H1 (cell line): ENCODE results near the gene FCRL5. TPM values are rescaled to one million over a fixed set of nuclear protein-coding genes. Genes with fewer than 3 reads are reported as not detected.

Experiments used
- CTCF ChIA-PET: fragments of 300-600 bp; sonication (Branson Sonifier 250); formaldehyde crosslinking; loops from one replicate; lab custom pipeline; 2021; ENCODE audit not compliant: partially characterized antibody; lab: Charles Lee
- POLR2A ChIA-PET: fragments of 300-600 bp; sonication (Branson Sonifier 250); formaldehyde crosslinking; loops from one replicate; lab custom pipeline; 2021; ENCODE audit warnings: inconsistent platforms; ENCODE audit not compliant: partially characterized antibody; lab: Charles Lee
- DNase-seq, 2 experiments: peaks; one replicate each; pipeline versions ENCODE4 v3.0.0 to v3.0.0-alpha.2; 2010 to 2022; ENCODE audit warnings: low spot score in 2 of 2, low read depth in 1 of 2, mixed read lengths in 1 of 2
- FAIRE-seq: peaks from 2 replicates; lab custom pipeline; 2011; peaks lifted over from hg19 to GRCh38; lab: Jason Lieb, UNC
- H2AFZ ChIP-seq: 2 replicates; pipeline ENCODE4 v1.8.1; 2012; ENCODE audit warnings: low read length, inconsistent platforms
- H2AK5ac ChIP-seq: 2 replicates; pipeline ENCODE4 v1.6.1; 2013; ENCODE audit warnings: low read depth, low read length
- H2BK120ac ChIP-seq: replicated peaks from 2 replicates; pipeline ENCODE3; 2013; ENCODE audit warnings: low read depth, low read length, inconsistent platforms
- H2BK12ac ChIP-seq: 2 replicates; pipeline ENCODE4 v1.6.1; 2013; ENCODE audit warnings: low read depth, low read length
- H2BK15ac ChIP-seq: 2 replicates; pipeline ENCODE4 v1.6.1; 2013; ENCODE audit warnings: low read length
- H2BK20ac ChIP-seq: 2 replicates; pipeline ENCODE4 v1.6.1; 2013; ENCODE audit warnings: low read length
- H2BK5ac ChIP-seq: 2 replicates; pipeline ENCODE4 v1.6.1; 2013; ENCODE audit warnings: low read depth, low read length
- H3K14ac ChIP-seq: 2 replicates; pipeline ENCODE4 v1.6.1; 2013; ENCODE audit warnings: inconsistent platforms; ENCODE audit not compliant: insufficient read length
- H3K18ac ChIP-seq: 2 replicates; pipeline ENCODE4 v1.6.1; 2013; ENCODE audit warnings: low read length; ENCODE audit errors: extremely low read depth
- H3K23ac ChIP-seq: 2 replicates; pipeline ENCODE4 v1.6.1; 2013; ENCODE audit warnings: inconsistent platforms; ENCODE audit not compliant: insufficient read length
- H3K23me2 ChIP-seq: 2 replicates; pipeline ENCODE4 v1.6.1; 2013; ENCODE audit warnings: low read depth, low read length
- H3K27ac ChIP-seq: 2 replicates; pipeline ENCODE4 v1.6.1; 2011; ENCODE audit warnings: low read depth, low read length, inconsistent platforms
- H3K27me3 ChIP-seq, 4 experiments: replicated peaks in 1 of 4; 1 replicate in 1 of 4; 2 replicates in 3 of 4; pipeline versions ENCODE4 v1.6.1 to v1.8.1; 2011 to 2013; ENCODE audit warnings: low read length in 3 of 4, mild to moderate bottlenecking in 3 of 4, inconsistent platforms in 2 of 4, mixed read lengths in 2 of 4, moderate library complexity in 1 of 4; ENCODE audit not compliant: control insufficient read depth in 3 of 4, insufficient read depth in 3 of 4; ENCODE audit errors: extremely low read depth in 1 of 4
- H3K36me3 ChIP-seq, 4 experiments: 2 replicates each; pipeline versions ENCODE4 v1.6.1 to v1.8.1; 2011 to 2013; ENCODE audit warnings: mild to moderate bottlenecking in 4 of 4, low read length in 3 of 4, moderate library complexity in 2 of 4, control low read depth in 1 of 4, inconsistent platforms in 1 of 4; ENCODE audit not compliant: insufficient read depth in 4 of 4, control insufficient read depth in 2 of 4
- H3K4ac ChIP-seq: replicated peaks from 2 replicates; pipeline ENCODE3; 2013; ENCODE audit warnings: low read length, low read depth, mixed read lengths, inconsistent platforms; ENCODE audit not compliant: insufficient read length
- H3K4me1 ChIP-seq, 4 experiments: replicated peaks in 1 of 4; 1 replicate in 1 of 4; 2 replicates in 3 of 4; pipeline versions ENCODE4 v1.6.1 to v1.8.1; 2011 to 2013; ENCODE audit warnings: low read length in 3 of 4, inconsistent platforms in 2 of 4, mixed read lengths in 1 of 4; ENCODE audit not compliant: insufficient read depth in 4 of 4, control insufficient read depth in 3 of 4
- H3K4me2 ChIP-seq, 2 experiments: 2 replicates each; pipeline versions ENCODE4 v1.6.1 to v1.8.1; 2011 to 2013; ENCODE audit warnings: low read depth in 2 of 2, low read length in 2 of 2, control low read depth in 1 of 2, inconsistent platforms in 1 of 2, mild to moderate bottlenecking in 1 of 2; ENCODE audit not compliant: insufficient read depth in 1 of 2
- H3K4me3 ChIP-seq, 4 experiments: fragments of 200-600, 300-600 bp in 1 of 4; sonication (generic), shearing (Covaris generic), sonication (Bioruptor Twin) in 1 of 4; 2 replicates each; pipeline versions ENCODE4 v1.5.1 to v1.8.1; 2011 to 2016; ENCODE audit warnings: low read length in 4 of 4, low read depth in 3 of 4, control low read depth in 2 of 4, inconsistent platforms in 2 of 4, mild to moderate bottlenecking in 2 of 4, mixed read lengths in 1 of 4, moderate library complexity in 1 of 4; ENCODE audit not compliant: insufficient read depth in 2 of 4; ENCODE audit errors: extremely low read depth in 1 of 4
- H3K56ac ChIP-seq: replicated peaks from 2 replicates; pipeline ENCODE3; 2013; ENCODE audit warnings: low read depth, mild to moderate bottlenecking, mixed read lengths, low read length, inconsistent platforms; ENCODE audit not compliant: insufficient read length
- H3K79me1 ChIP-seq: 2 replicates; pipeline ENCODE4 v1.6.1; 2013; ENCODE audit warnings: low read depth, low read length, control low read depth
- H3K79me2 ChIP-seq, 2 experiments: 2 replicates each; pipeline versions ENCODE4 v1.6.1 to v1.8.1; 2012 to 2013; ENCODE audit warnings: low read length in 2 of 2, mild to moderate bottlenecking in 2 of 2, inconsistent platforms in 1 of 2; ENCODE audit not compliant: insufficient read depth in 2 of 2, control insufficient read depth in 1 of 2
- H3K9ac ChIP-seq, 4 experiments: replicated peaks in 1 of 4; 1 replicate in 1 of 4; 2 replicates in 3 of 4; pipeline versions ENCODE4 v1.6.1 to v1.8.1; 2011 to 2013; ENCODE audit warnings: low read depth in 3 of 4, low read length in 3 of 4, control low read depth in 2 of 4, mild to moderate bottlenecking in 2 of 4, moderate library complexity in 2 of 4, inconsistent platforms in 1 of 4; ENCODE audit errors: extremely low read depth in 1 of 4
- H3K9me3 ChIP-seq, 2 experiments: 2 replicates each; pipeline versions ENCODE4 v1.6.1 to v1.8.1; 2012 to 2013; ENCODE audit warnings: mild to moderate bottlenecking in 2 of 2, moderate library complexity in 2 of 2, control low read depth in 1 of 2, inconsistent platforms in 1 of 2, low read depth in 1 of 2, low read length in 1 of 2, mixed read lengths in 1 of 2; ENCODE audit not compliant: insufficient read depth in 2 of 2
- H4K20me1 ChIP-seq, 2 experiments: replicated peaks in 1 of 2; 2 replicates each; pipeline versions ENCODE3 to v1.8.1; 2011 to 2013; ENCODE audit warnings: inconsistent platforms in 2 of 2, low read length in 2 of 2, mild to moderate bottlenecking in 1 of 2; ENCODE audit not compliant: insufficient read depth in 2 of 2, control insufficient read depth in 1 of 2
- H4K5ac ChIP-seq: 2 replicates; pipeline ENCODE4 v1.6.1; 2013; ENCODE audit warnings: low read length, low read depth, mixed read lengths, inconsistent platforms; ENCODE audit not compliant: insufficient read length
- H4K8ac ChIP-seq: 2 replicates; pipeline ENCODE4 v1.8.0; 2013; ENCODE audit warnings: mild to moderate bottlenecking, moderate library complexity, low read length, inconsistent platforms; ENCODE audit not compliant: insufficient read depth; ENCODE audit errors: extremely low read depth
- H4K91ac ChIP-seq: replicated peaks from 2 replicates; pipeline ENCODE3; 2013; ENCODE audit warnings: low read length, mixed read lengths, inconsistent platforms; ENCODE audit not compliant: insufficient read length
- BACH1 ChIP-seq: IDR thresholded peaks from 2 replicates; pipeline ENCODE4 v1.6.1; 2012; ENCODE audit warnings: low read length, improper control_type of control experiment
- BCL11A ChIP-seq, 2 experiments: IDR thresholded peaks; one replicate each; pipeline ENCODE4 v1.6.1; 2011; ENCODE audit warnings: low read depth in 2 of 2, low read length in 2 of 2, mild to moderate bottlenecking in 2 of 2
- CHD2 ChIP-seq: IDR thresholded peaks from 2 replicates; pipeline ENCODE4 v1.6.1; 2012; ENCODE audit warnings: low read length, improper control_type of control experiment
- CTCF ChIP-seq, 3 experiments: IDR thresholded peaks; 1 replicate in 2 of 3; 2 replicates in 1 of 3; pipeline versions ENCODE4 v1.5.1 to v1.6.1; 2011; ENCODE audit warnings: low read length in 3 of 3, mild to moderate bottlenecking in 3 of 3, inconsistent platforms in 2 of 3, low read depth in 1 of 3, moderate library complexity in 1 of 3; ENCODE audit not compliant: insufficient read depth in 1 of 3; ENCODE audit errors: control extremely low read depth in 1 of 3
- GABPA ChIP-seq: IDR thresholded peaks from 2 replicates; pipeline ENCODE4 v1.6.1; 2011; ENCODE audit warnings: mild to moderate bottlenecking, low read length, moderate library complexity, borderline replicate concordance; ENCODE audit not compliant: insufficient read depth
- HDAC6 ChIP-seq: IDR thresholded peaks from one replicate; pipeline ENCODE4 v1.7.1; 2012; ENCODE audit warnings: low read depth, mild to moderate bottlenecking, inconsistent platforms, low read length, moderate library complexity
- KDM4A ChIP-seq: IDR thresholded peaks from one replicate; pipeline ENCODE4 v1.7.1; 2012; ENCODE audit warnings: low read depth, mild to moderate bottlenecking, moderate library complexity, low read length, inconsistent platforms; ENCODE audit not compliant: severe bottlenecking
- NANOG ChIP-seq: IDR thresholded peaks from 2 replicates; pipeline ENCODE4 v1.6.1; 2011; ENCODE audit warnings: low read length, low read depth, mild to moderate bottlenecking, inconsistent platforms; ENCODE audit not compliant: insufficient read depth, poor library complexity, severe bottlenecking
- POLR2A ChIP-seq, 2 experiments: IDR thresholded peaks; 1 replicate in 1 of 2; 2 replicates in 1 of 2; pipeline ENCODE4 v1.6.1; 2011; ENCODE audit warnings: low read depth in 2 of 2, low read length in 2 of 2, mild to moderate bottlenecking in 2 of 2; ENCODE audit errors: control extremely low read depth in 1 of 2
- POU5F1 ChIP-seq: IDR thresholded peaks from 2 replicates; pipeline ENCODE4 v1.6.1; 2011; ENCODE audit warnings: low read depth, mild to moderate bottlenecking, low read length, moderate library complexity
- RAD21 ChIP-seq, 2 experiments: IDR thresholded peaks in 1 of 2; conservative IDR thresholded peaks in 1 of 2; 2 replicates each; pipeline ENCODE4 v1.6.1; 2011; ENCODE audit warnings: low read depth in 2 of 2, low read length in 2 of 2, improper control_type of control experiment in 1 of 2, inconsistent platforms in 1 of 2, mild to moderate bottlenecking in 1 of 2, moderate library complexity in 1 of 2
- SRF ChIP-seq: IDR thresholded peaks from 2 replicates; pipeline ENCODE4 v1.6.1; 2011; ENCODE audit warnings: mild to moderate bottlenecking, low read depth, low read length, moderate library complexity
- TBP ChIP-seq: IDR thresholded peaks from 2 replicates; pipeline ENCODE4 v1.6.1; 2011; ENCODE audit warnings: low read depth, low read length, improper control_type of control experiment
- WGBS, 2 experiments: shearing (Covaris generic) in 1 of 2; methylation state at CpG; one replicate each; pipeline versions ENCODE4 v1.1.6 to v1.1.7; 2013 to 2015; ENCODE audit warnings: low lambda C conversion rate in 2 of 2, mixed read lengths in 2 of 2, inconsistent platforms in 1 of 2, low coverage in 1 of 2, missing lambda C conversion rate in 1 of 2; ENCODE audit not compliant: insufficient replicate concordance in 2 of 2, insufficient coverage in 1 of 2, insufficient read length in 1 of 2; ENCODE audit errors: extremely low coverage in 1 of 2, missing lambda C conversion rate in 1 of 2; 5-methylcytosine and 5-hydroxymethylcytosine counted together
- polyA plus RNA-seq, 7 experiments: library from polyadenylated mRNA; depleted of rRNA in 3 of 7; stranded (reverse) in 5 of 7; unstranded in 2 of 7; fragments of >200 nt in 5 of 7; fragments of 200-250 nt in 2 of 7; gene quantifications; 1 replicate in 5 of 7; 2 replicates in 1 of 7; 4 replicates in 1 of 7; pipeline versions ENCODE4 v1.2.1 to v1.2.3, GENCODE V29; 2011 to 2013; ENCODE audit warnings: missing spikeins in 2 of 7, mixed read lengths in 2 of 7
- total RNA-seq: library from RNA; stranded (reverse); fragmentation: NEBNext Ultra II Directional; extraction: Animal tissue kit (Norgen Biotek cat#: 25700); gene quantifications from 2 replicates; pipeline ENCODE4 v1.2.1, GENCODE V29; 2021

Gene FCRL5
- total and polyA plus RNA-seq, 2 of the 8 experiments (the other 6 are each of a cell fraction or from before 2014, with no cell fraction given): 1.0 to 2.6 TPM

- Histone ChIP-seq H2BK15ac (no peak overlapping the region), H2AFZ (no peak overlapping the region), H4K8ac (no peak overlapping the region), H2BK120ac (no peak overlapping the region), H3K4me2 (no peak overlapping the region), H3K27me3 (no peaks in the 10 kb centered on the region), H3K4me1 (peaks cover 0 to 2% (median 0%) of the 10 kb centered on the region in 4 experiments; a peak in 2 of 7 replicates), H4K20me1 (no peaks in the 10 kb centered on the region), H3K56ac (no peak overlapping the region), H2BK5ac (no peak overlapping the region), H3K4me3 (no peak overlapping the region), H2AK5ac (no peak overlapping the region), H3K9ac (no peak overlapping the region), H3K14ac (no peak overlapping the region), H3K36me3 (no peaks in the 10 kb centered on the region), H2BK12ac (no peak overlapping the region), H4K5ac (no peak overlapping the region), H3K79me1 (no peaks in the 10 kb centered on the region), H3K4ac (no peak overlapping the region), H3K23me2 (no peaks in the 10 kb centered on the region), H3K9me3 (no peaks in the 10 kb centered on the region), H3K23ac (no peak overlapping the region), H4K91ac (no peak overlapping the region), H3K18ac (no peak overlapping the region), H2BK20ac (no peak overlapping the region), H3K79me2 (no peaks in the 10 kb centered on the region), H3K27ac (no peak overlapping the region)
- DNase-seq: no peak
- 85% methylated on average over 1 of the region's 1 CpG; no CpG with 5 or more reads in 1 of the 2 experiments for WGBS, 2 experiments
- ChIA-PET CTCF (no interaction called here), POLR2A (no interaction called here)
- no peak for FAIRE-seq
- TF ChIP-seq KDM4A: no peak
- no peak for TF ChIP-seq RAD21 (IDR thresholded peaks at IDR 0.05 in 1 of 2, conservative IDR thresholded peaks at IDR 0.05 in 1 of 2; ENCODE audit: low read depth in 2 of 2, low read length in 2 of 2)
- TF ChIP-seq POLR2A (IDR thresholded peaks at IDR 0.05; ENCODE audit: control extremely low read depth in 1 of 2, low read depth in 2 of 2, low read length in 2 of 2): no peak
- TF ChIP-seq TBP: no peak
- TF ChIP-seq GABPA: no peak
- no peak for TF ChIP-seq BACH1
- TF ChIP-seq CHD2: no peak
- no peak for TF ChIP-seq CTCF (IDR thresholded peaks at IDR 0.05; ENCODE audit: control extremely low read depth in 1 of 3, insufficient read depth in 1 of 3, low read depth in 1 of 3, low read length in 3 of 3)
- no peak for TF ChIP-seq HDAC6
- TF ChIP-seq NANOG: no peak
- no peak for TF ChIP-seq POU5F1
- no peak for TF ChIP-seq SRF
- no peak for TF ChIP-seq BCL11A (IDR thresholded peaks at IDR 0.05; ENCODE audit: low read depth in 2 of 2, low read length in 2 of 2)
Observed at GRCh38 chr1:157574836-157575235, 22.5 kb upstream of the FCRL5 start.
